DMS153 treated with DMSO at 0.1 percent for 48 hours (cell line): ENCODE data around the gene CCDC200.
"Not testable (repeated sequence)": the region's sequence is repeated elsewhere in the genome, so short reads cannot be mapped to it uniquely, and the experiment has no call there.

Experiments
- DNase-seq: peaks from one replicate; lab custom pipeline; 2025; ENCODE audit not compliant: unreplicated experiment; lab: John Stamatoyannopoulos, UW

CCDC200 gene

GRCh38 chr17:43216762-43217613 is 11.4 kb downstream of the CCDC200 start:
- no peak for DNase-seq

GRCh38 chr17:43216369-43216761 is 12.1 kb downstream of the CCDC200 start:
- no peak for DNase-seq

- no peak for DNase-seq
These were observed 13.1 kb downstream of the CCDC200 start for GRCh38 chr17:43215341-43215740.

- no peak for DNase-seq
These were observed 14.9 kb downstream of the CCDC200 start for GRCh38 chr17:43213545-43213944.

- DNase-seq, result no peak
These were observed 15.6 kb downstream of the CCDC200 start for GRCh38 chr17:43212641-43213490.

- peak; percentile 4 for DNase-seq
These were observed 16.7 kb downstream of the CCDC200 start, which contains the start of gene TMEM106A for GRCh38 chr17:43211480-43212402. TMEM106A (plus strand) TSS chr17:43211875; CDS start chr17:43213042, 1,167 bp downstream.

- DNase-seq, result no peak
These were observed 17.3 kb downstream of the CCDC200 start for GRCh38 chr17:43211123-43211479.

- no peak for DNase-seq
These were observed 17.8 kb downstream of the CCDC200 start for GRCh38 chr17:43210576-43210975.

- DNase-seq, result not testable (repeated sequence)
These were observed 25.4 kb downstream of the CCDC200 start for GRCh38 chr17:43203013-43203412.

GRCh38 chr17:43200127-43200526 is 28.3 kb downstream of the CCDC200 start:
- DNase-seq, result no peak

- DNase-seq, result no peak
These were observed 28.8 kb downstream of the CCDC200 start for GRCh38 chr17:43199633-43200032.

GRCh38 chr17:43193251-43193650 is 35.2 kb downstream of the CCDC200 start:
- no peak for DNase-seq

GRCh38 chr17:43186656-43187055 is 41.8 kb downstream of the CCDC200 start:
- DNase-seq, result not testable (repeated sequence)

GRCh38 chr17:43183921-43184320 is 44.5 kb downstream of the CCDC200 start:
- no peak for DNase-seq

- DNase-seq, result no peak
These were observed 52.3 kb downstream of the CCDC200 start for GRCh38 chr17:43176119-43176570.

GRCh38 chr17:43175213-43176118 is 53.0 kb downstream of the CCDC200 start:
- DNase-seq, result no peak

- DNase-seq, result peak; percentile 23
These were observed 56.6 kb downstream of the CCDC200 start for GRCh38 chr17:43171586-43172487.
